IMR-90 (cell line): ENCODE measurements around the gene PDLIM5. TPM values are rescaled to one million over a fixed set of nuclear protein-coding genes. Genes with fewer than 3 reads are reported as not detected.

Experiments used
- ATAC-seq: fragments of 200-7000 bp; cut with Tn5 transposase; 2 replicates; pipeline ENCODE4 v1.9.1; 2020; ENCODE audit warnings: low read depth, mild to moderate bottlenecking, moderate library complexity
- BruUV-seq: library from RNA; stranded (reverse); fragments of 400-500 nt; replicated peaks from 2 replicates; lab custom pipeline; 2021; lab: Mats Ljungman, UMichigan
- CTCF ChIA-PET: fragments of 300-600 bp; formaldehyde crosslinking; extraction: SDS; loops from one replicate; lab custom pipeline; 2021; ENCODE audit warnings: antibody characterized with exemption; lab: Yijun Ruan, JAX
- POLR2A ChIA-PET: fragments of 300-600 bp; sonication (Branson Sonifier 250); formaldehyde crosslinking; loops from one replicate; lab custom pipeline; 2022; ENCODE audit warnings: antibody characterized with exemption; ENCODE audit not compliant: unreplicated experiment; lab: Charles Lee
- DNase-seq: peaks from one replicate; pipeline ENCODE4 v3.0.0; 2013
- H2AFZ ChIP-seq: replicated peaks from 2 replicates; pipeline ENCODE3; 2013; ENCODE audit warnings: low read length, mild to moderate bottlenecking; ENCODE audit not compliant: poor library complexity
- H2AK5ac ChIP-seq: 2 replicates; pipeline ENCODE4 v1.6.1; 2013; ENCODE audit warnings: low read depth, low read length, inconsistent platforms
- H2AK9ac ChIP-seq: replicated peaks from 2 replicates; pipeline ENCODE3; 2013; ENCODE audit warnings: mild to moderate bottlenecking, low read depth, low read length, moderate library complexity; ENCODE audit not compliant: poor library complexity
- H2BK120ac ChIP-seq: 2 replicates; pipeline ENCODE4 v1.6.1; 2013; ENCODE audit warnings: low read depth, low read length, inconsistent platforms
- H2BK15ac ChIP-seq: 3 replicates; pipeline ENCODE4 v1.6.1; 2013; ENCODE audit warnings: low read depth, low read length, inconsistent platforms
- H2BK20ac ChIP-seq: 2 replicates; pipeline ENCODE4 v1.6.1; 2013; ENCODE audit warnings: low read depth, mild to moderate bottlenecking, inconsistent platforms, low read length, moderate library complexity
- H2BK5ac ChIP-seq: 2 replicates; pipeline ENCODE4 v1.6.1; 2013; ENCODE audit warnings: mild to moderate bottlenecking, low read depth, low read length, inconsistent platforms; ENCODE audit not compliant: poor library complexity, severe bottlenecking
- H3K14ac ChIP-seq: replicated peaks from 2 replicates; pipeline ENCODE4 v1.6.1; 2013; ENCODE audit warnings: low read depth, low read length, inconsistent platforms
- H3K18ac ChIP-seq: 2 replicates; pipeline ENCODE4 v1.6.1; 2013; ENCODE audit warnings: low read depth, low read length, control low read depth
- H3K23ac ChIP-seq: 2 replicates; pipeline ENCODE4 v1.6.1; 2013; ENCODE audit warnings: low read depth, low read length, inconsistent platforms
- H3K27ac ChIP-seq: 2 replicates; pipeline ENCODE4 v1.5.1; 2013; ENCODE audit warnings: mild to moderate bottlenecking, control low read depth, low read length; ENCODE audit not compliant: insufficient read depth
- H3K27me3 ChIP-seq: 2 replicates; pipeline ENCODE4 v1.6.1; 2013; ENCODE audit warnings: low read length; ENCODE audit not compliant: control insufficient read depth, insufficient read depth
- H3K36me3 ChIP-seq: 2 replicates; pipeline ENCODE4 v1.6.1; 2013; ENCODE audit warnings: low read length, mixed read lengths; ENCODE audit not compliant: control insufficient read depth, insufficient read depth
- H3K4ac ChIP-seq: 2 replicates; pipeline ENCODE4 v1.6.1; 2013; ENCODE audit warnings: low read depth, low read length, inconsistent platforms
- H3K4me1 ChIP-seq: 2 replicates; pipeline ENCODE4 v1.6.1; 2013; ENCODE audit warnings: low read length, mixed read lengths; ENCODE audit not compliant: control insufficient read depth, insufficient read depth
- H3K4me2 ChIP-seq: 2 replicates; pipeline ENCODE4 v1.6.1; 2013; ENCODE audit warnings: low read depth, mild to moderate bottlenecking, control low read depth, low read length, moderate library complexity
- H3K4me3 ChIP-seq: 2 replicates; pipeline ENCODE4 v1.5.1; 2013; ENCODE audit warnings: low read depth, mild to moderate bottlenecking, control low read depth, low read length, moderate library complexity; ENCODE audit not compliant: insufficient read depth
- H3K56ac ChIP-seq: 2 replicates; pipeline ENCODE4 v1.6.1; 2013; ENCODE audit warnings: low read length, inconsistent platforms; ENCODE audit not compliant: insufficient read depth; ENCODE audit errors: extremely low read depth
- H3K79me1 ChIP-seq, 2 experiments: 2 replicates each; pipeline ENCODE4 v1.6.1; 2013; ENCODE audit warnings: low read length in 2 of 2, inconsistent platforms in 1 of 2, low read depth in 1 of 2
- H3K9ac ChIP-seq: 2 replicates; pipeline ENCODE4 v1.6.1; 2013; ENCODE audit warnings: low read depth, low read length, control low read depth
- H3K9me1 ChIP-seq: 2 replicates; pipeline ENCODE4 v1.6.1; 2013; ENCODE audit warnings: low read length, inconsistent platforms; ENCODE audit not compliant: insufficient read depth
- H3K9me3 ChIP-seq: 2 replicates; pipeline ENCODE4 v1.6.1; 2013; ENCODE audit warnings: low read length; ENCODE audit not compliant: control insufficient read depth, insufficient read depth
- H4K20me1 ChIP-seq: 2 replicates; pipeline ENCODE4 v1.6.1; 2013; ENCODE audit warnings: low read length, inconsistent platforms; ENCODE audit not compliant: insufficient read depth
- H4K5ac ChIP-seq: 2 replicates; pipeline ENCODE4 v1.6.1; 2013; ENCODE audit warnings: mild to moderate bottlenecking, low read depth, low read length, control low read depth
- H4K8ac ChIP-seq, 2 experiments: 2 replicates each; pipeline ENCODE4 v1.6.1; 2013; ENCODE audit warnings: low read depth in 2 of 2, low read length in 2 of 2, control low read depth in 1 of 2, inconsistent platforms in 1 of 2
- H4K91ac ChIP-seq: 2 replicates; pipeline ENCODE4 v1.6.1; 2013; ENCODE audit warnings: low read depth, low read length, inconsistent platforms; ENCODE audit not compliant: insufficient read depth
- CEBPB ChIP-seq: IDR thresholded peaks from 2 replicates; pipeline ENCODE4 v1.6.1; 2012; ENCODE audit warnings: low read depth, low read length, improper control_type of control experiment
- ELK1 ChIP-seq: fragments of 150-350 bp; IDR thresholded peaks from 2 replicates; pipeline ENCODE4 v1.6.1; 2016; ENCODE audit warnings: low read depth, mild to moderate bottlenecking, low read length, moderate library complexity, borderline replicate concordance
- MAFK ChIP-seq: IDR thresholded peaks from 2 replicates; pipeline ENCODE4 v1.6.1; 2012; ENCODE audit warnings: low read depth, low read length, improper control_type of control experiment
- POLR2A ChIP-seq: IDR thresholded peaks from 2 replicates; pipeline ENCODE4 v1.6.1; 2012; ENCODE audit warnings: mild to moderate bottlenecking, low read depth, low read length
- USF2 ChIP-seq: fragments of 150-350 bp; IDR thresholded peaks from 2 replicates; pipeline ENCODE4 v1.6.1; 2017; ENCODE audit warnings: mild to moderate bottlenecking, antibody characterized with exemption, low read length, low read depth
- WGBS, 2 experiments: methylation state at CpG; one replicate each; pipeline versions ENCODE4 v1.1.5 to v1.1.7; 2013; ENCODE audit warnings: missing lambda C conversion rate in 2 of 2; ENCODE audit not compliant: insufficient read length in 1 of 2; ENCODE audit errors: extremely low coverage in 2 of 2; 5-methylcytosine and 5-hydroxymethylcytosine counted together
- dilution Hi-C: fragments of 300-500 bp; cut with HindIII; formaldehyde crosslinking; loops from one replicate; pipeline ENCODE4 v1.14.3; 2018; ENCODE audit warnings: low sequenced_read_pairs; ENCODE audit not compliant: unreplicated experiment
- in situ Hi-C: fragments of 300-500 bp; cut with MboI; formaldehyde crosslinking; loops from 3 replicates; pipeline ENCODE4 v1.14.3; 2019; ENCODE audit warnings: low sequenced_read_pairs, inconsistent platforms, mixed read lengths
- intact Hi-C: fragments of 100-400 bp; cut with micrococcal nuclease; formaldehyde crosslinking; loops from 2 replicates; pipeline ENCODE4 v1.10.0; 2022
- polyA plus RNA-seq, 3 experiments: library from polyadenylated mRNA; depleted of rRNA; stranded (reverse); fragments of >200 nt; gene quantifications; 2 replicates each; pipeline ENCODE4 v1.2.3, GENCODE V29; 2012; ENCODE audit warnings: low replicate concordance in 1 of 3
- total RNA-seq: library from RNA; depleted of rRNA; stranded (reverse); fragments of >200 nt; gene quantifications from 2 replicates; pipeline ENCODE4 v1.2.3, GENCODE V29; 2012

Gene PDLIM5
- total and polyA plus RNA-seq, 2 of the 4 experiments (the other 2 are of a cell fraction) = 96.5 to 188 TPM

- in situ Hi-C loops (no loop called here), dilution Hi-C loops (no loop called here), intact Hi-C loops (loop anchor here (2.0 kb wide), 1 partner anchor 63 kb away; no protein-coding TSS in a partner anchor)
- Histone ChIP-seq H2BK120ac (peak overlapping the region; percentile 96; the same call in 1 of the 2 replicates), H2AFZ (no peak overlapping the region), H3K4me3 (no peak overlapping the region), H3K4me2 (peak overlapping the region; percentile 57), H3K23ac (peak overlapping the region; percentile 67; the same call in 1 of the 2 replicates), H3K4ac (peak overlapping the region; percentile 97; the same call in 1 of the 2 replicates), H3K14ac (peak overlapping the region; percentile 76; the same call in 1 of the 2 replicates), H3K4me1 (peaks cover 14% of the 10 kb centered on the region), H3K79me1 (peaks cover 13 to 51% of the 10 kb centered on the region in 2 experiments), H2BK5ac (peak overlapping the region; percentile 99), H4K91ac (peak overlapping the region; percentile 85; the same call in 1 of the 2 replicates), H2BK20ac (peak overlapping the region; percentile 50; the same call in 1 of the 2 replicates), H4K5ac (peak overlapping the region; percentile 91), H3K9me1 (peaks cover 7% of the 10 kb centered on the region; the same call in 1 of the 2 replicates), H2AK5ac (no peak overlapping the region), H4K20me1 (no peaks in the 10 kb centered on the region), H3K9me3 (no peaks in the 10 kb centered on the region), H3K18ac (peak overlapping the region; percentile 96), H3K9ac (peak overlapping the region; percentile 63; the same call in 1 of the 2 replicates), H4K8ac (peak overlapping the region; percentile 64 to 92; a peak in 2 of 4 replicates), H3K27me3 (no peaks in the 10 kb centered on the region), H2AK9ac (no peak overlapping the region), H2BK15ac (no peak overlapping the region), H3K56ac (peak overlapping the region; percentile 81; the same call in 1 of the 2 replicates), H3K27ac (peak overlapping the region; percentile 93; the same call in 1 of the 2 replicates), H3K36me3 (no peaks in the 10 kb centered on the region; the same call in 1 of the 2 replicates)
- ChIA-PET POLR2A (no interaction called here), CTCF (no interaction called here)
- WGBS, 2 experiments = no CpG with 5 or more reads among the region's 3 CpGs
- ATAC-seq (peak; percentile 89), DNase-seq (peak; percentile 95)
- TF ChIP-seq ELK1 (no peak), USF2 (no peak), CEBPB (peak; percentile 42; the same call in 1 of the 2 replicates), MAFK (peak; percentile 94), POLR2A (peak; percentile 25; the same call in 1 of the 2 replicates)
- BruUV-seq = no TSS peak
These were observed 64.3 kb downstream of the PDLIM5 start for GRCh38 chr4:94516067-94516466.
